ENCODE measurements around the gene PEMT. TPM values are rescaled to one million over a fixed set of nuclear protein-coding genes. Genes with fewer than 3 reads are reported as not detected.

Gene PEMT
- total RNA-seq, 1 experiment from 2014 or later: 69.8 TPM

DNA sequence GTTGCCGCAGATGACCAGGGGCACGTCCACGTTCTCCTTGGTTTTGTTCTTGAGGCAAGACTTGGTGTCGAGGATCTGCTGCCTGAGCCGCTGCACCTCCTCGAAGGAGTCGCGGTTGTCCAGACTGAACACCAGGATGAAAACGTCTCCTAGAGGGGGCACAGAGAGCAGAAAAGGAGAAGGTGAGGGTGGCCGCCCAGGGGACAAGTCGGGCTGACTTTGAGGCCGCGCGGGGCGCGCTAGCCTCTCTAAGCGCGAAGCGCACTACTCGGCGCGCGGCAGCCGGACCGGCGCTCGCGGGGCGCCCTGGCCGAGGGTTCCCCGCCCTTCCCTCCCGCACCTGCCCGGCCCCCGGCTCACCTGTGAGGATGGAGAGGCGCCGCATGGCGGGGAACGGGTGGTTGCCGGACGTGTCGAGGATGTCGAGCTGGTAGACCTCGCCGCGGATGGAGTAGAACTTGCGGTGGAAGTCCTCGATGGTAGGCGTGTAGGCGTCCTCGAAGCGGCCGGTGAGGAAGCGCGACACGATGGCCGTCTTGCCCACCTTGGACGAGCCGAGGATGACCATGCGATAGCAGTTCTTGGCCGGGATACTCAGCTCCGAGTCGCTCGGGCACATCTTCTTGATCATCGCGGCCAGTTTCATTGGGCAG, 95.8 kb downstream of the PEMT start:
- Histone ChIP-seq H2AFZ (ENCODE audit: low read length) (no peak overlapping the region), H3K4me2 (ENCODE audit: low read depth, low read length, poor library complexity, severe bottlenecking) (no peak overlapping the region), H3K79me2 (ENCODE audit: low read length) (0 out of 2 replicates have a peak, but pooled peaks cover 6% of the 10 kb centered on the region), H3K36me3 (ENCODE audit: insufficient read depth, low read length) (no peaks in the 10 kb centered on the region), H3K9ac (ENCODE audit: low read length) (no peak overlapping the region), H4K20me1 (ENCODE audit: insufficient read depth, low read depth, low read length) (peaks cover 15% of the 10 kb centered on the region; the same call in 1 of the 2 replicates), H3K27ac (ENCODE audit: low read length) (no peak overlapping the region), H3K9me2 (replicated peaks; ENCODE audit: insufficient read depth, low read length) (no peaks in the 10 kb centered on the region), H3K4me3 (ENCODE audit: low read length) (no peak overlapping the region), H3K4me1 (ENCODE audit: low read length) (no peaks in the 10 kb centered on the region), H3K27me3 (ENCODE audit: low read length) (no peaks in the 10 kb centered on the region), H3K9me3 (ENCODE audit: low read length) (no peaks in the 10 kb centered on the region)
- no peak for DNase-seq

DNA sequence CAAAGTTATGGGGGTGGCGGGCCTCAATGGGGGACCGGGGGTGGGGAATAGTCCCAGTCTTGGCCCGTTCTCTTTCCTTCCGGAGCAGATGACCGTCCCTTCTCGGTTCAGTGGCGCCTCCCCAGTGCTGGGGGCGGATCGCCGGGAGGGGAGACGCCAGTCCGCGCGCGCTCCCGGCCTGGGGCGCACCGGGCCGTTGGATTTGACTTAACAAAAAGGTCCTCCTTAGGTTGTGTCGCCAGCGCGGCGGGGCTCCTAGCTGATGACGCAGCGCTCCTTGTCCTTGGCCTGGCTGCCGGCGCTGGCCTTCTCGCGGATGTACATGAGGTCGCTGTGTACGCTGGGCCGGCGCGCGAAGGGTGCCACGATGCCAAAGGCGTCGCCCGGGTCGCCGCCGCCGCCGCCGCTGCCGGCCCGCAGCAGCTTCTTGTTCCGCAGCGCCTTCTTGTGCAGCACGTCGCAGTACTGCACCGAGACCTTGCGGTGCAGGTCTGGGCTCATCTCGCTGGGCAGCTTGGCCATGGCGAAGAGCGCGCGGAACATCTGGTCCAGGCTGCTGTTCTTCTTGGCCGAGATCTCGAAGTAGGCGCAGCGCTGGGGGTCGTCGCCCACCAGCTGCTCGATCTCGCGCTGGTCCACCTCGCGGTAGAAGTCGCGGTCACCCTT, 96.5 kb downstream of the PEMT start:
- no peaks in the 10 kb centered on the region for H3K27me3 ChIP-seq (ENCODE audit: low read length)
- H2AFZ ChIP-seq (ENCODE audit: low read length): no peak overlapping the region
- DNase-seq: no peak
- no peaks in the 10 kb centered on the region for H3K9me3 ChIP-seq (ENCODE audit: low read length)
- H4K20me1 ChIP-seq (ENCODE audit: insufficient read depth, low read depth, low read length): peaks cover 15% of the 10 kb centered on the region; the same call in 1 of the 2 replicates
- H3K4me2 ChIP-seq (ENCODE audit: low read depth, low read length, poor library complexity, severe bottlenecking): no peak overlapping the region
- no peak overlapping the region for H3K27ac ChIP-seq (ENCODE audit: low read length)
- no peak overlapping the region for H3K9ac ChIP-seq (ENCODE audit: low read length)
- no peaks in the 10 kb centered on the region for H3K36me3 ChIP-seq (ENCODE audit: insufficient read depth, low read length)
- no peak overlapping the region for H3K4me3 ChIP-seq (ENCODE audit: low read length)
- H3K79me2 ChIP-seq (ENCODE audit: low read length): 0 out of 2 replicates have a peak, but pooled peaks cover 6% of the 10 kb centered on the region
- H3K9me2 ChIP-seq (replicated peaks; ENCODE audit: insufficient read depth, low read length): no peaks in the 10 kb centered on the region
- no peaks in the 10 kb centered on the region for H3K4me1 ChIP-seq (ENCODE audit: low read length)

DNA sequence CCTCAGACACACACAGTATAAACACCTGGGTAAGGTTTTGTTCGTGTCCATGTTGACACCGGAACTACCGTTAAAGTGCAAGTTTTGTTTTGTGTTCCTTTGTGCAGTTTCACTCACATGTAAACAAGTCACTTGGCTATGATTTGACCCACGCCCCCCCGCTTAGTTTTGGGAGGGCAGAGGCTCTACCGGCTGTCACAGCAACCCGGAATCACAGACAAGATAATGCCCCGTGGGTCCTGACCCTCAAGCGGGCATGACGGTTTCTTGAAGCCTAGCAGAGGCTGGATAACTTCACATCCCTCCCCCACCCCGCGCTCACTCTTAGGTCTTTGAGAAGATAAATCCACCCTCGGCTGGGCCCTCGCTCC, 97.0 kb downstream of the PEMT start:
- Histone ChIP-seq H4K20me1 (ENCODE audit: insufficient read depth, low read depth, low read length) (peaks cover 20% of the 10 kb centered on the region; the same call in 1 of the 2 replicates), H3K36me3 (ENCODE audit: insufficient read depth, low read length) (peaks cover 3% of the 10 kb centered on the region; the same call in 1 of the 2 replicates), H2AFZ (ENCODE audit: low read length) (no peak overlapping the region), H3K9me2 (replicated peaks; ENCODE audit: insufficient read depth, low read length) (no peaks in the 10 kb centered on the region), H3K9ac (ENCODE audit: low read length) (no peak overlapping the region), H3K4me2 (ENCODE audit: low read depth, low read length, poor library complexity, severe bottlenecking) (no peak overlapping the region), H3K79me2 (ENCODE audit: low read length) (peaks cover 8% of the 10 kb centered on the region), H3K9me3 (ENCODE audit: low read length) (no peaks in the 10 kb centered on the region), H3K27me3 (ENCODE audit: low read length) (no peaks in the 10 kb centered on the region), H3K4me1 (ENCODE audit: low read length) (no peaks in the 10 kb centered on the region), H3K27ac (ENCODE audit: low read length) (no peak overlapping the region), H3K4me3 (ENCODE audit: low read length) (no peak overlapping the region)
- no peak for DNase-seq

DNA sequence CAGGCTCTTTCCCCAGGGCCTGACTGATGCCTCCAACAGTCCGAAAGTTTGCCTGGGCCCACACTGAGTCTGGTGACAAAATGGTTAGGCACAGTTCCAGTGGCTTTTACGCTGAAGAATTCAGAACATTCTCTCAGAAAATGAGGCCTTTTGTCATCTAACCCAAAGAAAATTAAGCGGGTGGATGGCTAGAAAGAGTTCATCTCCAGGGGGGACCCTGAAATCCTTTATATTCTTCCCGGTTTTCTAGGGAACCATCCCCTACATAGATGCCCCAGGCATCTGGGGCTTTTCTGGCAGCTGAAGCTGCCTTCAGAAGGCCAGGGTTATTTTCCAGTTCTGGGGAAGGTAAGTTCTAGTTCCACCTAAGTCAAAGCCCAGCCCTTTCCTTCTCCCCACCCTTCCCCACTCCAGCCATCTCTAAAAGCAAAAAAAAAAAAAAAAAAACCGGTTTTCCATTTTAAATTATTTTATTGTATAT, 97.5 kb downstream of the PEMT start:
- H4K20me1 ChIP-seq (ENCODE audit: insufficient read depth, low read depth, low read length): peaks cover 20% of the 10 kb centered on the region; the same call in 1 of the 2 replicates
- H3K9me3 ChIP-seq (ENCODE audit: low read length): no peaks in the 10 kb centered on the region
- H3K79me2 ChIP-seq (ENCODE audit: low read length): peaks cover 13% of the 10 kb centered on the region
- H3K4me3 ChIP-seq (ENCODE audit: low read length): no peak overlapping the region
- H3K27me3 ChIP-seq (ENCODE audit: low read length): no peaks in the 10 kb centered on the region
- no peak overlapping the region for H2AFZ ChIP-seq (ENCODE audit: low read length)
- no peaks in the 10 kb centered on the region for H3K4me1 ChIP-seq (ENCODE audit: low read length)
- no peak overlapping the region for H3K9ac ChIP-seq (ENCODE audit: low read length)
- H3K4me2 ChIP-seq (ENCODE audit: low read depth, low read length, poor library complexity, severe bottlenecking): no peak overlapping the region
- no peaks in the 10 kb centered on the region for H3K9me2 ChIP-seq (replicated peaks; ENCODE audit: insufficient read depth, low read length)
- no peak for DNase-seq
- H3K36me3 ChIP-seq (ENCODE audit: insufficient read depth, low read length): peaks cover 3% of the 10 kb centered on the region; the same call in 1 of the 2 replicates
- no peak overlapping the region for H3K27ac ChIP-seq (ENCODE audit: low read length)

DNA sequence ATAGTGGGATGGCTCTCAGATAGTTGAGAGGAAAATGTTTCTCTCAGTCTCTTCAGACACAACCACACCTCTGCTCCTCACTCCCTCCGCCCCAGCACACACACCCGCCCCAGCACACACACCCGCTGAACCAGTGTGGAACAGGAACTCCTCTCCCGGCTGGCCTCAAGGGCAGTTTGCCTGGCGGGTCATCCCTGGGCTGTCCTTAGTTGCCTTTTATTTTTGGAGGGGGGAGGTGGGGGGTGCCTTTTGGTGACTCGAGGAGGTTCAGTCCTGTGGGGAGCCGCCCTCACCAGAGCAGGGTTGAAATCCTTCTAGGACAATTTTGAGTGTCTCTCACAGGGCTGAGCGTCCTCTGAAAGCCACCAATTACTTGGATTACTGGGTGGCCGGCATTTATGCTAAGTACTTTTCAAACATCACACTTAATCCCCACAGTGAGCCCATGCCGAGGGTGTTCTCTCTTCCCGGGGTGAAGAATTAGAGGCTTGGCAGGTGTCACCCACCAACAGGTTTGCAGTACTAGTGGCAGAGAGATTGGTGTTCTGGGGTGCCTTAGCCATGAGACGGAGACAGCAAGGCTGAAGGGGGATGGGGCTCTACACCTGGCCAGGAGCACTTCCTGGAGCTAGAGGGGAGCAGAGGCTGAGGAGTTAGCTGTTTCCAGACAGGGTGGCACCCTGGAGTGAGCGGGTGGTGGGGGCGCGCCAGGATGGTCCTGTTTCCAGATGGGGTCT, 98.1 kb downstream of the PEMT start:
- Histone ChIP-seq H3K79me2 (ENCODE audit: low read length) (peaks cover 16% of the 10 kb centered on the region), H4K20me1 (ENCODE audit: insufficient read depth, low read depth, low read length) (peaks cover 20% of the 10 kb centered on the region; the same call in 1 of the 2 replicates), H3K36me3 (ENCODE audit: insufficient read depth, low read length) (peaks cover 3% of the 10 kb centered on the region; the same call in 1 of the 2 replicates), H3K27ac (ENCODE audit: low read length) (no peak overlapping the region), H3K4me1 (ENCODE audit: low read length) (no peaks in the 10 kb centered on the region), H3K9me2 (replicated peaks; ENCODE audit: insufficient read depth, low read length) (no peaks in the 10 kb centered on the region), H3K9me3 (ENCODE audit: low read length) (no peaks in the 10 kb centered on the region), H3K4me3 (ENCODE audit: low read length) (no peak overlapping the region), H2AFZ (ENCODE audit: low read length) (no peak overlapping the region), H3K4me2 (ENCODE audit: low read depth, low read length, poor library complexity, severe bottlenecking) (no peak overlapping the region), H3K27me3 (ENCODE audit: low read length) (no peaks in the 10 kb centered on the region), H3K9ac (ENCODE audit: low read length) (no peak overlapping the region)
- no peak for DNase-seq

DNA sequence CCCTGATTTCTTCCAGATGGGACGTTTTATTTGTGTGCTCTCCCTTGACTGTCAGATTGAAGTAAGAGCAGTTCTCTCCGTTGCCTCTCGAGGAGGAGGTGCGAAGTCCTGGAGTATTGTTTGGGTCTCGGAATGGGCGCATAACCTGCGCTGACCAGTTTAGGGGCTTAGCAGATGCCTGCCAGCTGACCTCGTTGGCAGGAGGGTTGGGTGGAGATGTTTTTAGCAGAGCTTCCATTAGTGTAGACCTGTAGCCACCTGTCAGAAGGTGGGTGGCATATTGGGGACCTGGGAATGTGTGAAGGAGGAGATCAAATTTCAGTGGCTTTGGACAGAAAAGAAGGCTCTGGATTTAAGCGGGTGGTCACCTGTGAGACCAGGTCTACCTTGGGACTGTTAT, 98.9 kb downstream of the PEMT start:
- H3K4me2 ChIP-seq (ENCODE audit: low read depth, low read length, poor library complexity, severe bottlenecking): no peak overlapping the region
- H3K9me2 ChIP-seq (replicated peaks; ENCODE audit: insufficient read depth, low read length): no peaks in the 10 kb centered on the region
- H3K9me3 ChIP-seq (ENCODE audit: low read length): no peaks in the 10 kb centered on the region
- H3K4me3 ChIP-seq (ENCODE audit: low read length): no peak overlapping the region
- no peaks in the 10 kb centered on the region for H3K4me1 ChIP-seq (ENCODE audit: low read length)
- no peak overlapping the region for H3K9ac ChIP-seq (ENCODE audit: low read length)
- H4K20me1 ChIP-seq (ENCODE audit: insufficient read depth, low read depth, low read length): peaks cover 17% of the 10 kb centered on the region; the same call in 1 of the 2 replicates
- no peaks in the 10 kb centered on the region for H3K27me3 ChIP-seq (ENCODE audit: low read length)
- H3K27ac ChIP-seq (ENCODE audit: low read length): no peak overlapping the region
- H2AFZ ChIP-seq (ENCODE audit: low read length): no peak overlapping the region
- no peak for DNase-seq
- H3K36me3 ChIP-seq (ENCODE audit: insufficient read depth, low read length): peaks cover 3% of the 10 kb centered on the region; the same call in 1 of the 2 replicates
- peaks cover 23% of the 10 kb centered on the region for H3K79me2 ChIP-seq (ENCODE audit: low read length)

DNA sequence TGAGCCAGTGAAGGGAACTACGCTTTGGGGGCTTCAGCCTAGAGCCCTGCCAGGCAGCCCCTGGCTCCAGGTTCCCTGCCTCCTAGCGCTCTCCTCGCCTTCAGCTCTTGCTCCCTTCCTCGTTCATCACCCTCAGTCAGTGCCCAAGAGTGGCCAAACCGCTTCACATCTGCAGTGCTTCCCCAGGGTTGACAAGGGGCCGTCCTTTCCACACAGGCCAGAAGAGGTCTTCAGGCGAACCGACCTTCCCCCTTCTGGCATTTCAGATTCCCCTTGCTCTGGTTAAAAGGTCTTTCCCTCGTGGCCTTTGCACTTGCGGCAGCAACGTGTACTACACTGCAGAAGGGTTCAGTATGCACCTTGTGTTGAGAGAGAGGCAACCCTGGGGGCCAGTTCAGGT, 99.4 kb downstream of the PEMT start:
- H3K9me2 ChIP-seq (replicated peaks; ENCODE audit: insufficient read depth, low read length): no peaks in the 10 kb centered on the region

DNA sequence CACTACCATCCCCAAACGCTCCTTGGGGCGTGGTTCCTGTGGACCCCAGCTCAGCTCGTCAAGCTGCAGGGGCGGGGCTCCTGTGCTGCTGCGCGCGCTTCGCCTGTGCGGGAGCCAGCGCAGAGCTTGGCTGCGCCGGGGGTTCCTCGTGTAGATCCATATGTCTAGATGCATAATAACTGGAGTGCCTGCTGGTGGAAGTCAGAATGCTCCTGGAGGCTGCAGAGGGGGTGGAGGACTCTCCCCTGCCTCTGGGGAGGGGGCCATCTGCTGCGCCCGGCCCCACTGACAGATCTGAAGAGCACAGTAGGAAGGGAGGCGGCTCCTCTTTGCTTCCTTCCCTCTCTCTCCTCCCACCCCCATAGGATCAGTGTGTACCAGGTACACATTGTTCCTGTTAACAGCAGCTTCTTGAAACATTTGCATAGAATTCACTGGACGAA, 99.9 kb downstream of the PEMT start:
- no peaks in the 10 kb centered on the region for H3K27me3 ChIP-seq (ENCODE audit: low read length)
- H3K9me3 ChIP-seq (ENCODE audit: low read length): no peaks in the 10 kb centered on the region
- no peak overlapping the region for H2AFZ ChIP-seq (ENCODE audit: low read length)
- no peaks in the 10 kb centered on the region for H3K9me2 ChIP-seq (replicated peaks; ENCODE audit: insufficient read depth, low read length)
- H3K9ac ChIP-seq (ENCODE audit: low read length): no peak overlapping the region
- no peaks in the 10 kb centered on the region for H3K4me1 ChIP-seq (ENCODE audit: low read length)
- H3K27ac ChIP-seq (ENCODE audit: low read length): no peak overlapping the region
- H3K4me2 ChIP-seq (ENCODE audit: low read depth, low read length, poor library complexity, severe bottlenecking): no peak overlapping the region
- H4K20me1 ChIP-seq (ENCODE audit: insufficient read depth, low read depth, low read length): 0 out of 2 replicates have a peak, but pooled peaks cover 10% of the 10 kb centered on the region
- H3K79me2 ChIP-seq (ENCODE audit: low read length): peaks cover 24% of the 10 kb centered on the region
- peaks cover 3% of the 10 kb centered on the region; the same call in 1 of the 2 replicates for H3K36me3 ChIP-seq (ENCODE audit: insufficient read depth, low read length)
- no peak for DNase-seq
- no peak overlapping the region for H3K4me3 ChIP-seq (ENCODE audit: low read length)

More for the DNA sequence above, 99.4 kb downstream of the PEMT start:
- Histone ChIP-seq H3K27ac (ENCODE audit: low read length) (no peak overlapping the region), H3K79me2 (ENCODE audit: low read length) (peaks cover 24% of the 10 kb centered on the region), H3K36me3 (ENCODE audit: insufficient read depth, low read length) (peaks cover 3% of the 10 kb centered on the region; the same call in 1 of the 2 replicates), H4K20me1 (ENCODE audit: insufficient read depth, low read depth, low read length) (peaks cover 12% of the 10 kb centered on the region; the same call in 1 of the 2 replicates), H3K4me3 (ENCODE audit: low read length) (no peak overlapping the region), H3K27me3 (ENCODE audit: low read length) (no peaks in the 10 kb centered on the region), H2AFZ (ENCODE audit: low read length) (no peak overlapping the region), H3K4me1 (ENCODE audit: low read length) (no peaks in the 10 kb centered on the region), H3K4me2 (ENCODE audit: low read depth, low read length, poor library complexity, severe bottlenecking) (no peak overlapping the region), H3K9me3 (ENCODE audit: low read length) (no peaks in the 10 kb centered on the region), H3K9ac (ENCODE audit: low read length) (no peak overlapping the region)
- no peak for DNase-seq

Data from Karpas-422 (cell line).